ENCODE measurements around the gene PRR14L. TPM values are rescaled to one million over a fixed set of nuclear protein-coding genes. Genes with fewer than 3 reads are reported as not detected.

Gene PRR14L
- polyA plus RNA-seq, 3 donors, result 13.2 to 41.4 (median 14.6) TPM

- Histone ChIP-seq H3K4me1 (ENCODE audit: control insufficient read depth in 1 of 2, insufficient read depth in 2 of 2, low read length in 2 of 2) (peaks cover 7 to 9% of the 10 kb centered on the region in 2 donors), H3K27me3 (ENCODE audit: control insufficient read depth in 2 of 2, insufficient read depth in 2 of 2, low read length in 2 of 2) (no peaks in the 10 kb centered on the region), H4K20me1 (ENCODE audit: insufficient read depth, low read length) (no peaks in the 10 kb centered on the region), H3K9me3 (replicated peaks in 1 of 2; ENCODE audit: control insufficient read depth in 1 of 2, insufficient read depth in 1 of 2, low read length in 2 of 2) (no peaks in the 10 kb centered on the region), H2AFZ (ENCODE audit: insufficient read depth, low read depth, low read length, poor library complexity, severe bottlenecking) (no peak overlapping the region), H3K36me3 (replicated peaks in 1 of 2; ENCODE audit: control insufficient read depth in 1 of 2, insufficient read depth in 2 of 2, low read length in 2 of 2) (peaks cover 46 to 64% of the 10 kb centered on the region in 2 donors), H3K79me2 (ENCODE audit: insufficient read depth, low read length) (no peaks in the 10 kb centered on the region), H3K9ac (ENCODE audit: insufficient read depth, low read length, poor library complexity, severe bottlenecking) (no peak overlapping the region), H3K4me2 (replicated peaks; ENCODE audit: extremely low read depth, low read length, poor library complexity, severe bottlenecking) (no peak overlapping the region), H3K4me3 (replicated peaks in 1 of 3; ENCODE audit: low read depth in 2 of 3, low read length in 3 of 3) (no peak overlapping the region), H3K27ac (ENCODE audit: low read depth in 1 of 2, low read length in 2 of 2) (no peak overlapping the region)
- WGBS (ENCODE audit: insufficient coverage), result 99% methylated on average over 8 of the region's 13 CpGs
- DNase-seq, result no peak
- peak overlapping the region in 3 of 7 donors; percentile 34 to 61 (median 47) for H3K27ac Mint-ChIP-seq
- no peaks in the 10 kb centered on the region for H3K9me3 Mint-ChIP-seq
- intact Hi-C loops (cut with micrococcal nuclease), result no loop called here
- peaks cover 48 to 69% of the 10 kb centered on the region in 2 donors for H3K36me3 Mint-ChIP-seq
- H3K4me1 Mint-ChIP-seq, result peaks cover 10% of the 10 kb centered on the region
- H3K4me3 Mint-ChIP-seq, result no peak overlapping the region
- no peak for TF ChIP-seq CTCF (IDR thresholded peaks at IDR 0.05)
- H3K27me3 Mint-ChIP-seq (ENCODE audit: low read depth in 3 of 3), result no peaks in the 10 kb centered on the region
These were observed 66.5 kb downstream of the PRR14L start for GRCh38 chr22:31683181-31684105.

GRCh38 chr22:31682751-31683150 is 67.2 kb downstream of the PRR14L start:
- no peaks in the 10 kb centered on the region for H3K9me3 ChIP-seq (replicated peaks in 1 of 2; ENCODE audit: control insufficient read depth in 1 of 2, insufficient read depth in 1 of 2, low read length in 2 of 2)
- Mint-ChIP-seq H3K27ac (peak overlapping the region in 2 of 7 donors; percentile 61 to 75), H3K27me3 (ENCODE audit: low read depth in 3 of 3) (no peaks in the 10 kb centered on the region), H3K36me3 (peaks cover 45 to 62% of the 10 kb centered on the region in 2 donors), H3K4me1 (peaks cover 10% of the 10 kb centered on the region), H3K9me3 (no peaks in the 10 kb centered on the region), H3K4me3 (no peak overlapping the region)
- peaks cover 7 to 9% of the 10 kb centered on the region in 2 donors for H3K4me1 ChIP-seq (ENCODE audit: control insufficient read depth in 1 of 2, insufficient read depth in 2 of 2, low read length in 2 of 2)
- H3K27me3 ChIP-seq (ENCODE audit: control insufficient read depth in 2 of 2, insufficient read depth in 2 of 2, low read length in 2 of 2), result no peaks in the 10 kb centered on the region
- no peak overlapping the region for H3K4me3 ChIP-seq (replicated peaks in 1 of 3; ENCODE audit: low read depth in 2 of 3, low read length in 3 of 3)
- DNase-seq, result no peak
- no peak overlapping the region for H2AFZ ChIP-seq (ENCODE audit: insufficient read depth, low read depth, low read length, poor library complexity, severe bottlenecking)
- 92% methylated on average over 4 of the region's 7 CpGs for WGBS (ENCODE audit: insufficient coverage)
- H3K79me2 ChIP-seq (ENCODE audit: insufficient read depth, low read length), result no peaks in the 10 kb centered on the region
- intact Hi-C loops (cut with micrococcal nuclease), result no loop called here
- H3K27ac ChIP-seq (ENCODE audit: low read depth in 1 of 2, low read length in 2 of 2), result no peak overlapping the region
- no peak overlapping the region for H3K4me2 ChIP-seq (replicated peaks; ENCODE audit: extremely low read depth, low read length, poor library complexity, severe bottlenecking)
- H3K9ac ChIP-seq (ENCODE audit: insufficient read depth, low read length, poor library complexity, severe bottlenecking), result no peak overlapping the region
- H3K36me3 ChIP-seq (replicated peaks in 1 of 2; ENCODE audit: control insufficient read depth in 1 of 2, insufficient read depth in 2 of 2, low read length in 2 of 2), result peaks cover 44 to 57% of the 10 kb centered on the region in 2 donors
- no peaks in the 10 kb centered on the region for H4K20me1 ChIP-seq (ENCODE audit: insufficient read depth, low read length)
- no peak for TF ChIP-seq CTCF (IDR thresholded peaks at IDR 0.05)

Measured in CD14-positive monocyte (primary cell).